DOHH2 (cell line): ENCODE results near the gene BAZ2B.
A peak's percentile ranks its signal among the peaks of the same experiment; 100 is the strongest.

ENCODE experiments used
- H3F3A ChIP-seq: fragments of 200-600 bp; sonication (generic), shearing (Covaris generic); 2 replicates; pipeline ENCODE4 v1.6.0; 2016; ENCODE audit warnings: antibody characterized with exemption, mild to moderate bottlenecking; ENCODE audit not compliant: control insufficient read depth, insufficient read depth
- H3K27ac ChIP-seq: fragments of 200-600 bp; sonication (generic); 2 replicates; pipeline ENCODE4 v1.5.1; 2014; ENCODE audit warnings: low read depth, mild to moderate bottlenecking, low read length, moderate library complexity
- H3K27me3 ChIP-seq: fragments of 200-600 bp; sonication (generic); 2 replicates; pipeline ENCODE4 v1.6.1; 2014; ENCODE audit warnings: mild to moderate bottlenecking, low read length, mixed read lengths; ENCODE audit not compliant: control insufficient read depth
- H3K36me3 ChIP-seq: fragments of 200-600 bp; sonication (generic); 2 replicates; pipeline ENCODE4 v1.6.1; 2014; ENCODE audit warnings: mild to moderate bottlenecking, low read length, moderate library complexity, mixed read lengths; ENCODE audit not compliant: control insufficient read depth
- H3K4me1 ChIP-seq: fragments of 200-600 bp; sonication (generic); 2 replicates; pipeline ENCODE4 v1.6.1; 2014; ENCODE audit warnings: mild to moderate bottlenecking, low read length, mixed read lengths; ENCODE audit not compliant: control insufficient read depth
- H3K4me2 ChIP-seq: fragments of 200-600 bp; sonication (generic); 2 replicates; pipeline ENCODE4 v1.6.0; 2014; ENCODE audit warnings: mild to moderate bottlenecking, low read length, moderate library complexity
- H3K4me3 ChIP-seq: fragments of 200-600 bp; sonication (generic); 2 replicates; pipeline ENCODE4 v1.5.1; 2014; ENCODE audit warnings: mild to moderate bottlenecking, low read length, mixed read lengths
- H3K79me2 ChIP-seq: fragments of 200-600 bp; sonication (generic); 2 replicates; pipeline ENCODE4 v1.6.1; 2014; ENCODE audit warnings: mild to moderate bottlenecking, low read length, mixed read lengths; ENCODE audit not compliant: control insufficient read depth
- H3K9me2 ChIP-seq: fragments of 200-600 bp; sonication (generic); replicated peaks from 2 replicates; pipeline ENCODE4 v1.6.1; 2014; ENCODE audit warnings: mild to moderate bottlenecking, low read length, mixed read lengths; ENCODE audit not compliant: control insufficient read depth
- H3K9me3 ChIP-seq: fragments of 200-600 bp; sonication (generic); 2 replicates; pipeline ENCODE4 v1.6.1; 2014; ENCODE audit warnings: antibody characterized with exemption, low read length, mixed read lengths; ENCODE audit not compliant: control insufficient read depth, insufficient read depth
- H4K20me1 ChIP-seq: fragments of 200-600 bp; sonication (generic); 2 replicates; pipeline ENCODE4 v1.6.0; 2014; ENCODE audit warnings: low read depth, mild to moderate bottlenecking, antibody characterized with exemption, low read length, moderate library complexity; ENCODE audit not compliant: control insufficient read depth, insufficient read depth
- EZH2phosphoT487 ChIP-seq: fragments of 200-600 bp; sonication (generic); IDR thresholded peaks from 2 replicates; pipeline ENCODE4 v1.6.1; 2017; ENCODE audit warnings: borderline replicate concordance, mild to moderate bottlenecking, antibody characterized with exemption, low read length, moderate library complexity, mixed read lengths
- TF ChIP-seq, protein P1 (sequence below): fragments of 200-600 bp; sonication (generic); IDR thresholded peaks from one replicate; pipeline ENCODE4 v1.5.1; 2014; ENCODE audit warnings: antibody characterized with exemption, mild to moderate bottlenecking, low read depth, low read length; ENCODE audit not compliant: poor library complexity, severe bottlenecking

Gene BAZ2B

DNA sequence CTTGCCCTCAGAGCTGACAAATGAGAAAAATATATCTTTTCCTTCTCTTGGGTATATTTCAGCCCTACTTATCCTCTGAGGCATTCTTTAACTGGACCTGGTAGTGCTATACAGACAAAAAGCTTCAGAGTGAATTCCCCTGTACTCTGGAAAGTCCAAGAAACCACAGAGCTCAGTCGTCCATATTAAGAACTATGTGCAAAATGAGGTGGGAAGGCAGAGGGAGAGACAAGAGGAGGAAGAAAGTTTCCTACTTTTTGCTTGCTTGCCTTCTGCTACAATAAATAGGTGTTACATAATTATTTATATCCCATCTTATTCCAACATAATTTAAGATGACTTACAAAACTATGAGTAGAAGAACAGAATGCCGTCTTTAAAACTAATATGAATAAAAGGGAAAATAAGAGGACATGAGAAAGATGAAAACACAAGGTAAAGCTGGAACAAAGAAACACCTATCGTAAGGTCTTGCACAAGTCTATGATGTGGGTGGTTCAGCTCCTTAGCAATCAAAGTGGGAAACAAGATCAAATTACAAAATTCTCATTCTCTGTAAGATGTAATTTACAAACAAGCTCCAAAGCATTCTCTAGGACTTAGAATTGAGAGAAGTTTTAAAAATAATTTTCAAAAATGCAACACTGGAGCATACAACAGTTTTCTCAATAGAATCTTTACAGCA lies 97.9 kb downstream of the BAZ2B start:
- Histone ChIP-seq H3F3A (peaks cover 20% of the 10 kb centered on the region), H3K4me2 (no peak overlapping the region), H3K79me2 (peaks cover 21% of the 10 kb centered on the region), H3K9me3 (no peaks in the 10 kb centered on the region), H3K27ac (no peak overlapping the region), H3K27me3 (no peaks in the 10 kb centered on the region), H3K4me3 (no peak overlapping the region), H3K4me1 (peaks cover 24% of the 10 kb centered on the region), H4K20me1 (no peaks in the 10 kb centered on the region), H3K36me3 (no peaks in the 10 kb centered on the region), H3K9me2 (no peaks in the 10 kb centered on the region)
- TF ChIP-seq, protein P1, sequence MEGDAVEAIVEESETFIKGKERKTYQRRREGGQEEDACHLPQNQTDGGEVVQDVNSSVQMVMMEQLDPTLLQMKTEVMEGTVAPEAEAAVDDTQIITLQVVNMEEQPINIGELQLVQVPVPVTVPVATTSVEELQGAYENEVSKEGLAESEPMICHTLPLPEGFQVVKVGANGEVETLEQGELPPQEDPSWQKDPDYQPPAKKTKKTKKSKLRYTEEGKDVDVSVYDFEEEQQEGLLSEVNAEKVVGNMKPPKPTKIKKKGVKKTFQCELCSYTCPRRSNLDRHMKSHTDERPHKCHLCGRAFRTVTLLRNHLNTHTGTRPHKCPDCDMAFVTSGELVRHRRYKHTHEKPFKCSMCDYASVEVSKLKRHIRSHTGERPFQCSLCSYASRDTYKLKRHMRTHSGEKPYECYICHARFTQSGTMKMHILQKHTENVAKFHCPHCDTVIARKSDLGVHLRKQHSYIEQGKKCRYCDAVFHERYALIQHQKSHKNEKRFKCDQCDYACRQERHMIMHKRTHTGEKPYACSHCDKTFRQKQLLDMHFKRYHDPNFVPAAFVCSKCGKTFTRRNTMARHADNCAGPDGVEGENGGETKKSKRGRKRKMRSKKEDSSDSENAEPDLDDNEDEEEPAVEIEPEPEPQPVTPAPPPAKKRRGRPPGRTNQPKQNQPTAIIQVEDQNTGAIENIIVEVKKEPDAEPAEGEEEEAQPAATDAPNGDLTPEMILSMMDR = no peak
- TF ChIP-seq EZH2phosphoT487 = no peak

DNA sequence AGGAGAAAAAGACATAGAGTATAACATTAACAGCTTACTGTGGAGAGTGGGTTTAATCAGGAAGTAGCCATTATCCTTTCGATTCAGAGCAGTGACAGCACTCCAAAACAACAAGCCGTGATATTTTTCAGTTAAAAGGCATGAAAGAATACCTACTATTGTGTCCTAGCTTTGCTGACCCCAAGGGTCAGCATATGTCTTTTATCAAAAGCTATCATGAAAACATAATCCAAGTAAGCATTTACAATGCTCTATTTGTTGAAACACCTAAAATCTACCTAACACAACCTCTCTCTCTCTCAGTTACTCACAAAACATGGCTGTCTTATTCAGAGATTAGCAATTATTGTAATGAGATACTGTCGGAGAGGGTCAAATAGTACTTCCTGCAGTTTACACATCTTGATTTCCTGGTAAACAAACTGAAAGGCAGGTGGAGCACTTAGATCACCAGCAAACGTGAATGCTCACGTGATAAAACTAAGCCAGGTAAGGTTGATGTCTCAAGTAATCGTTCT lies 100.0 kb downstream of the BAZ2B start:
- H3F3A ChIP-seq = peaks cover 20% of the 10 kb centered on the region
- no peaks in the 10 kb centered on the region for H3K27me3 ChIP-seq
- H3K79me2 ChIP-seq = peaks cover 39% of the 10 kb centered on the region
- no peaks in the 10 kb centered on the region for H3K9me2 ChIP-seq
- no peaks in the 10 kb centered on the region for H3K9me3 ChIP-seq
- peak overlapping the region; percentile 92 for H3K4me2 ChIP-seq
- no peaks in the 10 kb centered on the region for H4K20me1 ChIP-seq
- TF ChIP-seq, protein P1 = peak; percentile 25
- no peak for TF ChIP-seq EZH2phosphoT487
- peak overlapping the region; percentile 80 for H3K27ac ChIP-seq
- H3K4me1 ChIP-seq = peaks cover 28% of the 10 kb centered on the region
- H3K36me3 ChIP-seq = no peaks in the 10 kb centered on the region
- peak overlapping the region; percentile 95 for H3K4me3 ChIP-seq

DNA sequence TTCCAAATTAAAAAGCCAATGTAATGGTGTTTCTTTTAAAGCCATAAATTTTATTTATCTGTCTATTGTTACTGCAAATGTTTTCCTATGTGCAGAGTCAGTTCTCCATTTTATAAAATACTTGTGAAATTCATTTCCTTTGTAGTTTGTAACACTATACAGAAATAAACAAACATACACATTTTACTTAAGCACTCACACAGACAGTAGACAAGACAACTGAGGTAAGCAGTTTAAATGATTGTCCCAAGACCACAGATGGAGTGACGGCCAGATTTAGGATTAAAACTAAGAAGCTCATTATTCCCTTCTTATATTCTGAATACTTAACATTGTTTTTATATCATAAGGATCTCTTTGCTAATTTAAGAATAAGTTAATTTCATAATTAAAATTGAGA lies 100.9 kb downstream of the BAZ2B start:
- Histone ChIP-seq H3K36me3 (no peaks in the 10 kb centered on the region), H3K9me2 (no peaks in the 10 kb centered on the region), H3F3A (peaks cover 20% of the 10 kb centered on the region), H3K4me2 (peak overlapping the region; percentile 92), H3K4me3 (peak overlapping the region; percentile 95), H4K20me1 (no peaks in the 10 kb centered on the region), H3K27me3 (no peaks in the 10 kb centered on the region), H3K9me3 (no peaks in the 10 kb centered on the region), H3K4me1 (peaks cover 28% of the 10 kb centered on the region), H3K27ac (peak overlapping the region; percentile 80), H3K79me2 (peaks cover 44% of the 10 kb centered on the region)
- TF ChIP-seq EZH2phosphoT487 = no peak
- TF ChIP-seq, protein P1 = no peak
